Measurements from ENCODE around the gene SCFD2. TPM values are rescaled to one million over a fixed set of nuclear protein-coding genes. Genes with fewer than 3 reads are reported as not detected.

The SCFD2 gene
- total RNA-seq, 2 experiments from 2014 or later = 23.0 to 24.5 TPM

DNA sequence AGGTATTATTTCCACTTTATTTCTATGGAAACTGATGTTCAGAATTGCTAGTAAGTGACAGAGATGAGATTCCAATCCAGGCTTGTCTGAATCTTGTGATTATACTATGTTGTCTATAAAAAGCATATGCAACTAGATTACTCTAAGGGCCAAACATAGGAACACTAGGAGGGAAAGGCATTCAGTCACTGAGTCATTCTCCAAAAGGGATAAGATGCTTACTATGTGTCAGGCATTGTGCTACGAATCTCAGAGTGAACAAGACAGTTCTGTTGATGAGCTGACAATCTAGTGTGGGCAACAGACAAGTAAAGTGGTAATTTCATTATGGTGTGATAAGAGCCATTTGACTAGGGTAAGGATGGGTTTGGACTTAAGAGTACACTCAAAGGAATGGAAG lies 426.5 kb downstream of the SCFD2 start:
- H3K36me3 Mint-ChIP-seq (ENCODE audit: low read depth) = peaks cover 2% of the 10 kb centered on the region

GRCh38 chr4:52937829-52938228 lies 428.0 kb downstream of the SCFD2 start:
- POLR2A ChIA-PET = no interaction called here
- Mint-ChIP-seq H3K9me3 (no peaks in the 10 kb centered on the region), H3K27me3 (no peaks in the 10 kb centered on the region), H3K36me3 (ENCODE audit: low read depth) (peaks cover 2% of the 10 kb centered on the region), H3K4me3 (no peak overlapping the region), H3K4me1 (peaks cover 6% of the 10 kb centered on the region), H3K27ac (no peak overlapping the region)
- no peak for DNase-seq
- CTCF ChIA-PET = interaction anchor here (1.2 to 1.5 kb wide), 3 partner anchors 9 to 17 kb away, joined by 4 to 5 read pairs (median 4); no protein-coding TSS in a partner anchor

More for the DNA sequence above, 426.5 kb downstream of the SCFD2 start:
- Mint-ChIP-seq H3K27me3 (no peaks in the 10 kb centered on the region), H3K9me3 (no peaks in the 10 kb centered on the region), H3K27ac (no peak overlapping the region), H3K4me1 (no peaks in the 10 kb centered on the region), H3K4me3 (no peak overlapping the region)
- no peak for DNase-seq
- POLR2A ChIA-PET = no interaction called here
- CTCF ChIA-PET = no interaction called here

DNA sequence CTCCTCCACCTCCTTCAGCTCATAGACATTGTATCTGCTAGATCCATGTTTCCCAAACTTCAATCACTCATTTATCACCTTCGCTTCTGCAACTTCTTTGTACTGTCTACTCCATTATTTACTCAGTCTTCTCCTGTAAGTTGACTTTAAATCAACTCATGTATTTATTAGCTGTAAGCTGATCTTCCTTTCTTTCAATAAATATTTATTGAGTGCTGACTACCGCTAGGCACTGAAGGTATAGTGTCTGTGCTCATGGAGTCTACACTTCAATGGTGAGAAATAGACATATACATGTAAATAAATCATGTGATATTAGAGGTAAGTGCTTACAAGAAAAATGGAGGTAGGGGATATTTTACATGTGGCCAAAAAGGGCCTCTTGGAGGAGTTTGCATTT lies 429.1 kb downstream of the SCFD2 start:
- Mint-ChIP-seq H3K36me3 (ENCODE audit: low read depth) (peaks cover 2% of the 10 kb centered on the region), H3K27me3 (no peaks in the 10 kb centered on the region), H3K4me1 (peaks cover 10% of the 10 kb centered on the region), H3K9me3 (no peaks in the 10 kb centered on the region), H3K4me3 (no peak overlapping the region), H3K27ac (no peak overlapping the region)
- DNase-seq = no peak
- ChIA-PET POLR2A (no interaction called here), CTCF (interaction anchor here (1.2 to 1.5 kb wide), 3 partner anchors 8 to 18 kb away, joined by 4 to 5 read pairs (median 4); no protein-coding TSS in a partner anchor)

DNA sequence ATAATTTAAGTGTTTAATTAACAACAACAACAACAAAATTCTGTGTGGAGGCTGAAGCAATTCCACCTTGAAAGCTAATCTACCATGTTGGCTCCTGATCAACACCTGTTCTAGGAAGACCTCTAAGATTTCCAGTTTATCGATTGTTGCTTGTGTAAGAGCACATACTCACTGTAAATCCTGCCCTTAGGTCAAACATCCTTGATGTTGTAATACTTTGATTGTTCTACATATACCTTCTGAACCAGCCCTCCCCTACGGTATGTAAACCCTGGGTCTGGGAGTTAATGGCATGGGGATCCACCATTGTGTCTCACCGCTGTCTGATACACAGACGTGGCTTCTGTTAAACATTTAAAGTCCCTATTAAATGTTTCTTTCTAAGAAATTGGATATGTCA lies 430.5 kb downstream of the SCFD2 start:
- Mint-ChIP-seq H3K4me1 (peaks cover 13% of the 10 kb centered on the region), H3K27me3 (no peaks in the 10 kb centered on the region), H3K9me3 (no peaks in the 10 kb centered on the region), H3K36me3 (ENCODE audit: low read depth) (peaks cover 5% of the 10 kb centered on the region), H3K27ac (no peak overlapping the region), H3K4me3 (no peak overlapping the region)
- CTCF ChIA-PET = no interaction called here
- DNase-seq = no peak
- POLR2A ChIA-PET = no interaction called here

DNA sequence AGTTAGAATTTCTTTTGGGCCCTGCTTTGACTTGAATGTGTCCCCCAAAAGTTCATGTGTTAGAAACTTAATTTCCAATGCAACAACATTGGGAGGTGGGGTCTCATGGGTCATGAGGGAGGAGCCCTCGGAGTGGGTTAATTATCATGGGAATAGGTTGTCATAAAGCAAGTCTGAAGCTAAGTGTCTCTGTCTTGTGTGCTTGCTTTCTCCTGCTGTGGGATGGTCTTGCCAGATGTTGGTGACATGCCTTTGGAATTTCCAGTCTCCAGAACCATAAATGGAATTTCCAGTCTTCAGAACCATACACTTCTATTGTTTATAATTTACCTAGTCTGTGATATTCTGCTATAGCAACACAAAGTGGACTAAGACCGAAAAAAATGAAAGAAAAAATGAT lies 432.1 kb downstream of the SCFD2 start:
- H3K4me3 Mint-ChIP-seq = no peak overlapping the region
- H3K27ac Mint-ChIP-seq = no peak overlapping the region
- H3K9me3 Mint-ChIP-seq = no peaks in the 10 kb centered on the region
- H3K36me3 Mint-ChIP-seq (ENCODE audit: low read depth) = peaks cover 5% of the 10 kb centered on the region
- no peaks in the 10 kb centered on the region for H3K27me3 Mint-ChIP-seq
- peaks cover 13% of the 10 kb centered on the region for H3K4me1 Mint-ChIP-seq
- CTCF ChIA-PET = interaction anchor here (1.5 to 1.9 kb wide), 2 partner anchors 10 to 11 kb away, joined by 3 to 4 read pairs; no protein-coding TSS in a partner anchor
- DNase-seq = no peak
- POLR2A ChIA-PET = no interaction called here

DNA sequence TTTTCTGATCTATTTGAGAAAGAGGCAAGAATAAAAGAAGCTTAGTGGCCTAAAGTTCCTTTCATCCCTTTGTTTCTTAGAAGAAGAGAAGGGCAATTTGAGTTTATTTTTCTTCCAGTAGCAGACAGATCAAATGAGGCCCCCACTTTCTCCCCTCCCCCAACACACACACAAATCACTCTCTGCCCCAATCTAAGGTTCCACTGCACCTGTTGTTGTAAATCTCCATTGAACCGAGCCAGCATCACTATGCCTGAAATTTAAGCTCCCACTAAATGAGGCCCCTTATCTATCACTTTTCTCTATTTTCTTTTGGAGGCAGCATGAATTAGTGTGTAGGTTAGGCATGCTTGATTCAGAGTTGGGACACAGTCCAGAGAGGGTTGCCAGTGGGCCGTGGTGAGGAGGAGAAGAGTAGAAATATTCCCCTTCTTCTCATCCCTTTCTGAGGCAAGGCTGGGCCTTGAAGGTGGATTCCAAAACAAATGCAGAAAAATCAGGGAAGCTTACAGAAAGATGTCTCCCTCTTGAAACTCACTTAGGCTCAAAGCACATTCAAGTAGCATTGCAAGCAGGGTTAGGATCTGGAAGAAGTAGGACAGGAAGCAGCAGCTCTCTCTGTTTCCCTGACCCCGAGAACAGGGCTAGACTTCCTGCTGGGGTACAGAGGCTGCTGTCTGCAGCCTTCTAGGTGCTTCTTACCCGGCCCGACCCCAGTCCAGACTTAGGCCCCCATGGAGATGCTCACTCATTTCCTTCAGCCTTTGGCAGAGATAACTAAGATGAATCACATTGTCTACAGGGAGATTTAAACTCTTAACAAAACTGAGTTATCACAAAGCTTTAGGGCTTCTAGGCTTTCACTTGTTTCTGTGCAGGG lies 433.0 kb downstream of the SCFD2 start:
- no peak overlapping the region for H3K27ac Mint-ChIP-seq
- DNase-seq = no peak
- H3K9me3 Mint-ChIP-seq = no peaks in the 10 kb centered on the region
- ChIA-PET POLR2A (no interaction called here), CTCF (interaction anchor here (0.6 to 1.9 kb wide), 3 partner anchors 10 to 574 kb away, joined by 3 to 4 read pairs (median 3); no protein-coding TSS in a partner anchor)
- no peaks in the 10 kb centered on the region for H3K27me3 Mint-ChIP-seq
- H3K4me3 Mint-ChIP-seq = no peak overlapping the region
- peaks cover 5% of the 10 kb centered on the region for H3K36me3 Mint-ChIP-seq (ENCODE audit: low read depth)
- peaks cover 13% of the 10 kb centered on the region for H3K4me1 Mint-ChIP-seq

- CTCF ChIA-PET = interaction anchor here (0.9 kb wide), 1 partner anchor 37 kb away, joined by 3 read pairs; no protein-coding TSS in a partner anchor
Observed at GRCh38 chr4:52931243-52931642, 434.6 kb downstream of the SCFD2 start.

DNA sequence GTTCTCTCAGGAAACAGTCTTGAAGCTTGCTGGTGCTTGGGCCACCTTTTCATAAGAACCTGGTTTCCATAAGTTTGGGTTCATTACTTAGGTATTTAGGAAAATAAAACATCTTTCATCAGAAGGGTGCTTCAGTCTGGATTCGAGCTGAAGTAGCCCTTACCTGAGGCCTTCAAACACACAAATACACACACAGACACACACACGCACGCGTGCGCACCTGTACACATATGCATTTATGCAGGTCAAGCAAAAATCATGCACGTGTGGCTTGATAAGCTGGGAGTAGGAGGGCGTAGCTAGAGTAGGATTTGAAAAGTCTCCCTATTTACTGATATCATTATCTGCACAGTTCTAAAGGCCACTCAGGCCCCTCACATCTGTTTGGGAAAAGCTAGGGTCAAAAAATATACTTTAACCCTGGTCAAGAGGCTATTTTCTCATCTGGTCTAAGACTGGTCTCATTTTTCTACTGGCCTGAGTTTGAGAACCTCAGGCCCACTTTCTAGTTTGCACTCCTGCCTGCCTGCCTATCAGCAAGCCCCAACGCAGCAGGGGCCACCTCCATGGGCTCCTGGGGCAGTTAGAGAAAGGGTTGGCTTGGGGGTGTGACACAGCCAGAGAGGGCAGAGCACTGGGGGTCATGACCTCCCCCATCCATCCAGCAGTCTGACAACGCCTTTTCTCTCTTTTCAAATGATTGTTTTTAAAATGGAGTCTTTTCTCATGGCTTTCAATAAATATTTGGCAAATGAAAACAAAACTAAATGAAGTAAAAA lies 439.5 kb downstream of the SCFD2 start:
- H3K27ac Mint-ChIP-seq = no peak overlapping the region
- ChIA-PET CTCF (interaction anchor here (1.5 kb wide), 1 partner anchor 11 kb away, joined by 4 read pairs; no protein-coding TSS in a partner anchor), POLR2A (no interaction called here)
- H3K9me3 Mint-ChIP-seq = no peaks in the 10 kb centered on the region
- no peaks in the 10 kb centered on the region for H3K27me3 Mint-ChIP-seq
- H3K36me3 Mint-ChIP-seq (ENCODE audit: low read depth) = peaks cover 3% of the 10 kb centered on the region
- DNase-seq = no peak
- no peak overlapping the region for H3K4me3 Mint-ChIP-seq
- peaks cover 3% of the 10 kb centered on the region for H3K4me1 Mint-ChIP-seq

More at GRCh38 chr4:52931243-52931642, 434.6 kb downstream of the SCFD2 start:
- POLR2A ChIA-PET = no interaction called here
- Mint-ChIP-seq H3K4me3 (no peak overlapping the region), H3K27me3 (no peaks in the 10 kb centered on the region), H3K36me3 (ENCODE audit: low read depth) (peaks cover 3% of the 10 kb centered on the region), H3K9me3 (no peaks in the 10 kb centered on the region), H3K27ac (no peak overlapping the region), H3K4me1 (peaks cover 13% of the 10 kb centered on the region)
- no peak for DNase-seq

- CTCF ChIA-PET = interaction anchor here (1.2 to 1.5 kb wide), 2 partner anchors 11 to 12 kb away, joined by 4 read pairs; no protein-coding TSS in a partner anchor
- H3K27me3 Mint-ChIP-seq = no peaks in the 10 kb centered on the region
- POLR2A ChIA-PET = no interaction called here
- H3K27ac Mint-ChIP-seq = no peak overlapping the region
- no peaks in the 10 kb centered on the region for H3K4me1 Mint-ChIP-seq
- H3K4me3 Mint-ChIP-seq = no peak overlapping the region
- H3K9me3 Mint-ChIP-seq = no peaks in the 10 kb centered on the region
- no peak for DNase-seq
- no peaks in the 10 kb centered on the region for H3K36me3 Mint-ChIP-seq (ENCODE audit: low read depth)
Observed at GRCh38 chr4:52925531-52925968, 440.3 kb downstream of the SCFD2 start.

GRCh38 chr4:52919461-52919860 lies 446.4 kb downstream of the SCFD2 start:
- H3K4me1 Mint-ChIP-seq = no peaks in the 10 kb centered on the region
- no peaks in the 10 kb centered on the region for H3K36me3 Mint-ChIP-seq (ENCODE audit: low read depth)
- no peaks in the 10 kb centered on the region for H3K9me3 Mint-ChIP-seq
- H3K27ac Mint-ChIP-seq = no peak overlapping the region
- no peaks in the 10 kb centered on the region for H3K27me3 Mint-ChIP-seq
- ChIA-PET CTCF (interaction anchor here (1.0 to 1.2 kb wide), 2 partner anchors 8 to 12 kb away, joined by 3 to 4 read pairs; no protein-coding TSS in a partner anchor), POLR2A (no interaction called here)
- H3K4me3 Mint-ChIP-seq = no peak overlapping the region
- DNase-seq = no peak

- H3K27ac Mint-ChIP-seq = no peak overlapping the region
- H3K4me1 Mint-ChIP-seq = no peaks in the 10 kb centered on the region
- H3K36me3 Mint-ChIP-seq (ENCODE audit: low read depth) = no peaks in the 10 kb centered on the region
- POLR2A ChIA-PET = no interaction called here
- no peaks in the 10 kb centered on the region for H3K9me3 Mint-ChIP-seq
- CTCF ChIA-PET = no interaction called here
- DNase-seq = no peak
- H3K27me3 Mint-ChIP-seq = no peaks in the 10 kb centered on the region
- no peak overlapping the region for H3K4me3 Mint-ChIP-seq
Observed at GRCh38 chr4:52917817-52918216, 448.0 kb downstream of the SCFD2 start.

DNA sequence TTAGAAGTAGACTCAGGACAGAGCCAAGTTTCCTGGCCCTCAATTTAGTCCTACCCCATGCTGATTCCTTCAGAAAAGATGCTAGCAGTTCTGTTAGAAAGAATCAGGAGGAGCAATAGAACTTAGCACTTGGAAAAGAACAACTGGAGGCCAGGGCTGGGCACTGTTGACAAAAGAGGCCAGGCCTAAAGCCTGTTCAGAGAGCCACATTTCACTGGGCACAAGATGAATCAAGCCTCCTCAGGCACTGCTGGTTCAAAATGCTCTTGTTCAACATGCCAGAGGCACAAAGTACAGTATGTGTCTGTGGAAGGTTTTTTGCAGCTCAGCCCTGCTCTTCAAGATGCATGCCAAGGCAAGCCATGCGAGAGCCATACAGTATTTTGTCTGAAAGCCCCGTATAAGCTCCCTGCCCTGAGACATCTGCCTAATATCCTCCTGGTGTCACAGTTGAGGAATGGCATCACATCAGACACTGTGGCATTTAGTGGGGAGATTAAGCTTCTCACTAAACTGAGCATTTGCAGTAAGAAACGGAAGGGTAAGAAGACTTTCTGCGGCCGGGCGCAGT lies 450.0 kb downstream of the SCFD2 start:
- Mint-ChIP-seq H3K4me3 (no peak overlapping the region), H3K9me3 (no peaks in the 10 kb centered on the region), H3K4me1 (peaks cover 5% of the 10 kb centered on the region), H3K36me3 (ENCODE audit: low read depth) (no peaks in the 10 kb centered on the region), H3K27me3 (no peaks in the 10 kb centered on the region), H3K27ac (peak overlapping the region; percentile 47)
- ChIA-PET CTCF (interaction anchor here (0.7 to 1.2 kb wide), 2 partner anchors 9 to 40 kb away, joined by 3 read pairs; no protein-coding TSS in a partner anchor), POLR2A (no interaction called here)
- no peak for DNase-seq
